ENCODE data around the gene RRP9.

The RRP9 gene

GRCh38 chr3:51896607-51897305, 44.9 kb downstream of the RRP9 start:
- no peak for DNase-seq

- DNase-seq: no peak
Measured at GRCh38 chr3:51894939-51895338, 46.8 kb downstream of the RRP9 start.

GRCh38 chr3:51894391-51894790, 47.3 kb downstream of the RRP9 start:
- DNase-seq: no peak

GRCh38 chr3:51891242-51892039, 50.3 kb downstream of the RRP9 start:
- no peak for DNase-seq

GRCh38 chr3:51888463-51889105, 53.1 kb downstream of the RRP9 start:
- DNase-seq: no peak

- DNase-seq: no peak
Measured at GRCh38 chr3:51887620-51888019, 54.1 kb downstream of the RRP9 start.

GRCh38 chr3:51886447-51886846, 55.3 kb downstream of the RRP9 start:
- DNase-seq: no peak
